ENCODE results near the gene GJB4.

The GJB4 gene

GRCh38 chr1:34780528-34780927 lies 21.0 kb downstream of the GJB4 start:
- no peaks in the 10 kb centered on the region; the same call in 1 of the 2 replicates for H3K27me3 ChIP-seq (ENCODE audit: control insufficient read depth, low read length)
- no peak for TF ChIP-seq CTCF (IDR thresholded peaks at IDR 0.05; ENCODE audit: low read depth, low read length, poor library complexity, severe bottlenecking)
- H3K4me2 ChIP-seq (ENCODE audit: low read length) = no peak overlapping the region
- no peaks in the 10 kb centered on the region for H4K20me1 ChIP-seq (ENCODE audit: control insufficient read depth, insufficient read depth, low read depth, low read length)
- no peaks in the 10 kb centered on the region for H3K36me3 ChIP-seq (ENCODE audit: control insufficient read depth, low read length)
- no peak overlapping the region for H3K27ac ChIP-seq (ENCODE audit: low read depth, low read length)
- no peaks in the 10 kb centered on the region for H3K9me2 ChIP-seq (replicated peaks; ENCODE audit: control insufficient read depth, low read length)
- no peak overlapping the region for H3K4me3 ChIP-seq (ENCODE audit: low read length)
- H3K4me1 ChIP-seq (ENCODE audit: control insufficient read depth, low read length) = no peaks in the 10 kb centered on the region
- H3F3A ChIP-seq (ENCODE audit: control insufficient read depth, insufficient read depth) = no peaks in the 10 kb centered on the region
- H3K9me3 ChIP-seq (ENCODE audit: control insufficient read depth, insufficient read depth, low read length) = no peaks in the 10 kb centered on the region
- H3K79me2 ChIP-seq (ENCODE audit: control insufficient read depth, low read length) = no peaks in the 10 kb centered on the region

- Histone ChIP-seq H3K4me1 (ENCODE audit: control insufficient read depth, low read length) (no peaks in the 10 kb centered on the region), H4K20me1 (ENCODE audit: control insufficient read depth, insufficient read depth, low read depth, low read length) (no peaks in the 10 kb centered on the region), H3K27me3 (ENCODE audit: control insufficient read depth, low read length) (no peaks in the 10 kb centered on the region; the same call in 1 of the 2 replicates), H3K9me2 (replicated peaks; ENCODE audit: control insufficient read depth, low read length) (no peaks in the 10 kb centered on the region), H3K79me2 (ENCODE audit: control insufficient read depth, low read length) (no peaks in the 10 kb centered on the region), H3K4me3 (ENCODE audit: low read length) (no peak within 1 kb of the TSS), H3K27ac (ENCODE audit: low read depth, low read length) (no peak within 1 kb of the TSS), H3K36me3 (ENCODE audit: control insufficient read depth, low read length) (no peaks in the 10 kb centered on the region), H3F3A (ENCODE audit: control insufficient read depth, insufficient read depth) (no peaks in the 10 kb centered on the region), H3K4me2 (ENCODE audit: low read length) (no peak within 1 kb of the TSS), H3K9me3 (ENCODE audit: control insufficient read depth, insufficient read depth, low read length) (no peaks in the 10 kb centered on the region)
- TF ChIP-seq EZH2phosphoT487 (IDR thresholded peaks at IDR 0.05; ENCODE audit: borderline replicate concordance, low read length) (no peak), CTCF (IDR thresholded peaks at IDR 0.05; ENCODE audit: low read depth, low read length, poor library complexity, severe bottlenecking) (no peak)
These were observed 21.7 kb downstream of the GJB4 start, which contains the start of gene GJB3 for GRCh38 chr1:34781071-34781843. Gene GJB3, plus strand, starts transcription at chr1:34781214. Its CDS starts 3,549 bp downstream, at chr1:34784763.

GRCh38 chr1:34781844-34782391 lies 22.4 kb downstream of the GJB4 start:
- H3K4me3 ChIP-seq (ENCODE audit: low read length) = no peak overlapping the region
- no peaks in the 10 kb centered on the region; the same call in 1 of the 2 replicates for H3K27me3 ChIP-seq (ENCODE audit: control insufficient read depth, low read length)
- no peak overlapping the region for H3K4me2 ChIP-seq (ENCODE audit: low read length)
- H3F3A ChIP-seq (ENCODE audit: control insufficient read depth, insufficient read depth) = no peaks in the 10 kb centered on the region
- H3K9me2 ChIP-seq (replicated peaks; ENCODE audit: control insufficient read depth, low read length) = no peaks in the 10 kb centered on the region
- no peak for TF ChIP-seq CTCF (IDR thresholded peaks at IDR 0.05; ENCODE audit: low read depth, low read length, poor library complexity, severe bottlenecking)
- no peak for TF ChIP-seq EZH2phosphoT487 (IDR thresholded peaks at IDR 0.05; ENCODE audit: borderline replicate concordance, low read length)
- H4K20me1 ChIP-seq (ENCODE audit: control insufficient read depth, insufficient read depth, low read depth, low read length) = no peaks in the 10 kb centered on the region
- H3K4me1 ChIP-seq (ENCODE audit: control insufficient read depth, low read length) = no peaks in the 10 kb centered on the region
- no peak overlapping the region for H3K27ac ChIP-seq (ENCODE audit: low read depth, low read length)
- H3K36me3 ChIP-seq (ENCODE audit: control insufficient read depth, low read length) = no peaks in the 10 kb centered on the region
- H3K9me3 ChIP-seq (ENCODE audit: control insufficient read depth, insufficient read depth, low read length) = no peaks in the 10 kb centered on the region
- no peaks in the 10 kb centered on the region for H3K79me2 ChIP-seq (ENCODE audit: control insufficient read depth, low read length)
